Left colon (tissue), 2 donors: ENCODE results near the gene PDE6B. TPM values are rescaled to one million over a fixed set of nuclear protein-coding genes. Genes with fewer than 3 reads are reported as not detected.
A peak's percentile ranks its signal among the peaks of the same experiment; 100 is the strongest.
"Not testable (repeated sequence)": the region's sequence is repeated elsewhere in the genome, so short reads cannot be mapped to it uniquely, and the experiment has no call there.

Experiments
- ATAC-seq: fragments of 200-7000 bp; cut with Tn5 transposase; one replicate; pipeline ENCODE4 v1.9.1; 2020; ENCODE audit warnings: mild to moderate bottlenecking, moderate library complexity
- DNase-seq, 2 donors: peaks; one replicate each; pipeline ENCODE4 v3.0.0-alpha.2; 2020
- intact Hi-C, 2 donors: fragments of 100-400 bp; cut with DNase I in 1 of 2; cut with micrococcal nuclease in 1 of 2; formaldehyde crosslinking; loops; one replicate each; pipeline versions ENCODE4 v1.11.2 to v1.14.0; 2022; cut with DNase I, micrococcal nuclease
- total RNA-seq, 2 donors: library from RNA; stranded (reverse); fragmentation: NEBNext Ultra II Directional; extraction: Animal tissue kit (Norgen Biotek cat#: 25700); gene quantifications; one replicate each; pipeline ENCODE4 v1.2.1, GENCODE V29; 2021
- donor health status: DM: no; HTN: no; CAD: no.
- donor health status: DM: yes; HTN: yes; CAD: no.

Gene PDE6B
- total RNA-seq, 2 donors from 2014 or later, result 1.3 to 1.4 TPM

DNA sequence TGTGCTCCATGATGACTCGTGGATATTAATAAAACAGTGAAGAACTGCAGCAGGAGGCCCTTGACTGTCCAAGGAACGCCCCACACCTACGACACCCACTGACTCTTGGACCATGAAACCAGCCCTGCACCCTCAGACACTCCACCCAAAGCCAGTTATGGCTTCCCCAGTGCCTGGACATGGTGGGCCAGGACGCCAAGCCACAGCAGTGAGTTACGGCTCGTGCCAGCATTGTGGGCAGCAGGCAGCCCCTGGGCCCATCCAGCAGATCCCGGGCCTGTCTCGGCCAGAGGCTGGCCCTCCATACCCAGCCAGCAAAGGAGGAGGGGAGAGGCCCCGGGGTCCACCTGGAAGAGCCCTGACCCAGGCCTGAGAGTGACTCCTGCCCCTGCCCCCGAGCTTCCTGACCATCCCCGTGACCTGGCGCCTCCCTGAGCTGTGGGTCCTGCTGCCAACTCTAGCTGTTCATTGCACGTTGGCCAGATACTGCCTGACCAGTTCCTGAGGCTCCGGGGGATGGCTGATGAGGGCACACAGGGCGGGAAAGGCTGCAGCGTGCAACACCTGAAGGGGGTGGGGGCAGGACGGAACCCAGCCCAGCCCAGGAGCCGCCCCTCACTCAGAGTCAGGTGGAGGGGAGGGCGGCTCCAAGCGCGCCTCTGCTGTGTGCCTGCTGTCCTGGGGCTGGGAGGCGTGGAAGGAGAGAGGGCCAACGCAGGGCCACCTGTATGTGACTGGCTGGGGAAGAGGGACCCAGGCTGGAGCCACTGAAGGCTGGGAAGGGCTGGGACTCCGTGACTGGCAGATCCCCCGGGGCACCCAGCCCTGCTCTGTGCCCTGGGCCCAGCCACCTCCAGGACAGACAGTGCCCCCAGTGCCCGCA is 62.8 kb downstream of the PDE6B start:
- intact Hi-C loops, result no loop called here
- ATAC-seq (peak; percentile 38), DNase-seq (peak in 1 of 2 donors; percentile 58)

DNA sequence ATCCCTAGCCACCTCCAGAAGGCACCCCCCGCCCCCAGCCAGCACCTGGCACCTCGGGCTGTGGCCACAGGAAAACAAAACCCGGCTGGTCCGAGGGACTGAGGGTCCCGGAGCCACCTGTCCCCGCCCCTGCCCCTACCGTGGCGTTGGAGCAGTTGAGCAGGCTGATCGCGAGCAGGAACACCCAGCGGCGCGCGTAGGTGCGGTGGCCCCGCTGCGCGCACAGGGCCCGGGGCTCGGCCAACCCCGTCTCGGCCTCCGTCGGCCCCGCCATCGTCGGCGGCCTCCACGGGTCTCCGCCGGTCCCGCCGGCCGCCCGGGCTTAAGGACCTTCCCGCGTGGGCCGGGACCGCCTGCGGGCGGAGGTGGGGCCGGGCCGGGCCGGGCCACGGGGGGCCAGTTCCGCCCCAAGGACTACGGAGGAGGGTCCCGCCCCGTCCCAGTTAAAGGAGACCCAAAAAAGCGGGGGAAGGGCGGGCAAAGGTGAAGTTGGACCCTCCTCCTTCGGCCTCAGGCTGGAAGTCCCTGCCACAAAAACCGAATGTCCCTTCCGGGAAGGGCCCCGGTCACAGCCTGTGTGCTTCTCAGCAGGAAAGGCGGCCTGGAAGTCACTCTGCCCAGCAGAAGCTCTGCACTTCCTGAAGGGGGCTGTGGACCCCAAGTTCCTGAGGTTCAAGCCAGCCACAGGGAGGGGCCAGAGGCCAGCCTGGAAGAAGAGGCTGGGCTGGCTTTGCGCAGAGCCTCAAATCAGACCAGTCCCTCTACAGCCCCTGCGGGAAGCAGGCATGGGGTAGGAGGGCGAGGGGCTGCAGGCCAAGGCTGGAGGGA is 63.7 kb downstream of the PDE6B start, which contains the start of gene SLC49A3:
TSS of gene SLC49A3 (minus strand) at position 298 of the 828 bp plus-strand sequence. CDS start at position 274, 24 bp downstream.
- intact Hi-C loops, result no loop called here
- DNase-seq (no peak), ATAC-seq (peak; percentile 27)

DNA sequence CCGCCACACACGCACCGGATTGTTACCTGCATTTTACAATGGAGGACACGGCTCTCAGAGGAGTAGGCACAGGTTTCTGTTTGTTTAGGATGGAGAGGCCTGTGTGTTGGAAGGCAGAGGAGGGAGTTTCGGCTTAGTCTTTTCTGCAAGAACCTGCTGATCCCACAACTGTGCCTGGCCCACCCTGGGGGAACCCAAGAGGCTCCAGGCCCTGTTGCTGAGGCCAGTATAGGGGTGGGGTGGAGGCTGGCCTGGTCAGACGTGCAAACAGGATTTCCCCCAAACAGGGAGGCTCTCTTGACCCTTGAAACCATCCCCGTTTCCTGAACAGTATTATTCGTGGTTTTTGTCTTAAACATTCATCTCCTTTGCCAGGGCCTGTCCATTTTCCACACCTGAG is 64.3 kb downstream of the PDE6B start:
- ATAC-seq (no peak), DNase-seq (no peak)
- intact Hi-C loops, result no loop called here

DNA sequence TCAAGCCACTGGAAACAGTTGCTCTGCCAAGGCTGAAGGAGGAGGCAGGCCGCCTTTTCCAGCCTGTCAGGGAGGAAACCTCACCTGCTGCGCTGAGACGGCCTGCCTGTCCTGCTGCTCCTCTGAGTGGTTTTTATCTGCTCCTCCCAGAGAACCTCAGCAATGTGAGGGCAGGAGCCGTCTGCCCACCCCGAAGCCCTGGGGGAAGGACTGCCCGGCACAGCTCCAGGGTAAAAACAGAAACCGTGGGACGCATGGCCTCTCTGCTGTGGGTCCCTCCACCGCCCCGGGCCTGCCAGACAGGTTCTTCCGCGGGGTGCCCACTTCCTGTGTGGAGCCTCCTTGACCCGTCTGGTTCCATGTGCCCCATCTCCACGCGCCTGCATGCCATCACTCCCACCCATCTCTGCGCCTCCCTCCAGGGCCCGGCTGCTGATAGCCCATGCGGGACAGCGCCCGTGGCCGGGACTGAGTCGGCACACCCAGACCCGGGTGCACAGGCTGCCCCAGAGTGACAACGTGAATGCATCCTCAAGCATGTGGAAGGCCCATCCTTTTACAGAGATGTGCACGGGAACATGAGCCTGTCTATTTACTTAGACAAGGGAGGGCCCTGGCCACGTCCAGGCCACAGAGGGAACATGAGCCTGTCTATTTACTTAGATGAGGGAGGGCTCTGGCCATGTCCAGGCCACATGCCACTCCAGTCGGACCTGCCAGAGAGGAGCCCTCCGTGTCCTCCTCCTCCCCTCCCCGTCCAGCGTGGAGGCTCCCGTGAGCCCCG is 67.6 kb downstream of the PDE6B start:
- intact Hi-C loops, result no loop called here
- ATAC-seq (no peak), DNase-seq (no peak)

DNA sequence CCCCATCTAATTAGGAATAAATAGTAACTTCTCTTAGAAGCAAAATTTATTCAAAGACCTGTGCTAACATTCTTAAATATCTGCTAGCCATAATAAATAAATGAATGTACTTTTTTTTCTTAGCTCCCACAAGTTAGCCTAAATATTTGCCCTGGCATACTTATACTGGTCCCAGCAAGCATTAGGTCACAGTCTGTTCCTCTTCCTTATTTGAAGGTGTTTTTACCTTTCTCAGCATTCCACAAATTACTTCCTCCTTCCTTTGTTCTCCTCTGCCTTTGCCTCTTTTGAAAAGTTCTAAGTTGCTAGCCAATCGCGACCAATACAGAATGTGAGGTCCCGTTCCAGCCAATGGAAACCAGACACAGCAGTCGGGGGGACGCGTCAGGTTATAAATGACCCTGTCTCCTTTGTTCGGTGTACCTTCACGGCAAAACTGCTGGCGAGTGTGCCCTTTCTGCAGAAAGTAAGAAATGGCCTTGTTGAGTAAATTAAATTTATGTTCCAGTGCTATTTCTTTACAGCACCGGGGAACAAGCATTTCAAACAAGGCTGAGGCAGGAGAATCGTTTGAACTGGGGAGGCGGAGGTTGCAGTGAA is 69.1 kb downstream of the PDE6B start:
- DNase-seq, intact Hi-C loops: not testable (repeated sequence)

DNA sequence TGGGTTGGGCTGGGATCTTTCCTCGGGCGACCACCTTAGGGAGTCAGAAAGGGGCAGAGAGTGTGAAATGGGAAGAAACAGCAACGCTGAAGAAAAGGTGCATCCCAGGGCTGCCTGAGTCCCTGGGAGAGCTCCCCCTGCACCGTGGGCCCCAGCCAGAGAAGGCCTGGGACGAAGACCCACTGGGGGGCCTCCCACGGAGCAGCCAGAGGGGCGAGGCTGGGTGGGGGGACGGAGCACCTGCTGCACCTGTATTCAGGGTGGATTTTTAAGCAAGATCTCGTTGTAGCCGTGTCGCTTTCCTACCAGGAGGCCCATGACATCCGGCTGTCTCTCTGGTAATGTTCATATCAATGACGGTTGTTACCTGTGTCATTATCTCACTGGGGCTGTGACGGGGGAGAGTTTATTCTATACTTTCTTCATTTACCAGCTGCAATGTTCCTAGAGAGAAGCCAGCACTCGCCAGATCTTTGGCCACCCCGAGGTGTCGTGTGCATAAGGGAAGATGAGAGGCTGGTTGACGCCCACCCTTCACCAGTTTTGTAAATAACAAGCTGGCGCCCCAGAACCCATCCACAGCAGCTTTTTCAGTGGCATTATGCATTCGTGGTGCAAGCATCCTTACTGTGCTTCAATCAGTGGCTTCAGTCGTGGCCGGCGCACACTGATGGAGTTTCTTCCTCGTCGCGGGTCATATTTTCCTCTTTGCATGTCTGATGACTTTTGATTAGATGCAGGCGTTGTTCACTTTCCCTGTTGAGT is 74.6 kb downstream of the PDE6B start:
- DNase-seq, result no peak
- ATAC-seq, result no peak
- intact Hi-C loops, result no loop called here

More for the DNA sequence above, 69.1 kb downstream of the PDE6B start:
- ATAC-seq, result not testable (repeated sequence)

DNA sequence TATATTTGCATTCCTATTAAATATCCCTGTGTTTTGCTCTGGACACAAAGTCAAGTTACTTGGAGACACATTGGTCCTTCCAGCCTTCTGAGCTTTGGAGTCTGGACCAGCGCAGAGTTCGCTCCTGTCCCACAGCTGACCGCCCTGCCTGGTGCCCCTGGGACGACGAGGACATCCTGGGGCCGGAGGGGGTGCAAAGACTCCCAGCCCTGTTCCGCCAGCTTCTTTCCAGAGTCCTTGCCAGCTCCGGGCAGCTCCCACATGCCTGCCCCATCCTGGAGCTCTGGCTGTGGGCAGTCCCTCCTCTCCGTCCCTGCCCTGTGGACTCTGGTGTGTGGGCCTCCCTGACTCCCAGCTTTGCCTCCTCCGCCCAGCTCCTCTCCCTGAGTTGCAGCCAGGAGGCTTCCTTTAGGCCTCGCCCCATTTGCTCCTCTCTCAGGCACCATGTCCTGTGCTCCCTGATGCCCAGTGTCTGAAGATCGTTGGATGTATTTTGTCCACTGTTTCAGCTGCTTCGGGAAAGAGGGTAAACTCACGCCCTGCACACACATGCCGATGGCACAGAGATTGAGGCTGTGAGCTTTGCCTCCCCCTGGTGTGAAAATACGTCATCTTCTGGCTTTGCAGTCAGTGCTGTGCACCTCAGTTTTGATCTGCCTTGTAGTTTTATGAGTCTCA is 75.4 kb downstream of the PDE6B start:
- ATAC-seq, result no peak
- intact Hi-C loops, result no loop called here

DNA sequence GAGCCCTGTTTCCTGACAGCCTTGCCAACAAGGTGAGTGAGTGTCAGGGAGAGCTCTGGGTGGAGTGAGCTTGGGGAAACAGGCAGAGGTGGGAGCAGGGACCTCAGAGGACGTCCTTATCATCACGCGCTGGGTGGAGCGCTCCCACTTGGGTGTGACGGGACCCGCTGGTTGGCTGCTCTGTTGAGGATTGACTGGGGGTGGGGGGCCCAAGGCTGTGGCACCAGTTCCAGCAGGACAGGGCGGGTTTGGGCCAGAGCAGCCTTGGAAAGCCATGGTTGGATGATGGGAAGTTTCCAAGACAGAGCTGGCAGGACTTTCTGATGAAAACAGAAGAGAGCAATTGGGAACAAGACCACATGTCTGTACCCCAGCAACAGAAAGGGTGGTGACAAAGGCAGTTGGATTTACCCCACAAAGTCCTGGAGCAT is 77.3 kb downstream of the PDE6B start:
- intact Hi-C loops, result no loop called here
- DNase-seq (no peak), ATAC-seq (no peak)

More for the DNA sequence above, 75.4 kb downstream of the PDE6B start:
- DNase-seq, result no peak

DNA sequence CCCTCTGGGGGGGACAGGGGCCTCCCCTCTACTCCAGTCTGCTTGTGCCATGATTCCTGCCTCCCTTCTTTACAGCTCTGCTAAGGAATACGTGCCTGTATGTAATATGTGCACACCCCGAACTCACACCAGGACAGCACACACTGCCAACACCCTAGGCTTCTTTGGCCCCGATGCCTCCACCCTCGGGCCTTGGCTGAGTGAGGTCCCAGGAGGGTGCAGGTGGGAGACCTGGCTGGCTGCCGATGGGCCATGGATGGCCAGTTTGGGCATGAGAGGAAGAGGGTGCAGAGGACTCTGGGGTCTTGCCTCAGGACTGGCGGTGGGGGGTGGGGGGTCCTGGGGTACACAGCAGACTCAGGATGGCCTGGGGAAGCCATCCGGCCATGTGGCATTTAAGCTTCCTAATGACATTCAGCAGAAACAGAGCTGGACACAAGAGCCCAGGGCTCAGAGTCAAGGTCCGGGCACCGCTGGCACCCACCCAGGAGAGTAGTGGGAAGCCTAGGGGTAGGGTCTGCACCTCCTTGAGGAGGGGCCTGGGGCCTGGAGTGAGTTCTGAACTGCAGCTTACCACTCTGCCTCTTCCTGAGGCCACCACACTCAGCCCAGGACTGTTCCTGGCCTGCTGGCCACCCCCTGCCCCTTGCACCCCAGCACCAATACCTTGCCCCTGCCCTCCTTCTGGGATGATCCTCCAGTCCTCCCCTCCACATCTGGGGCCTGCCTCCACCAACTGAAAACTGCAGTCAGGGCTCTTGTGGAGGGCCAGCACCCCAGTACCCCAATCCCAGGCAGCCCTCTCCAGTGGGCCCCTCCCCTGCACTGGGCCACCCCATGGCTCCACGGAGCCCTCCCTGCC is 78.2 kb downstream of the PDE6B start:
- DNase-seq, result no peak
- intact Hi-C loops, result no loop called here
- ATAC-seq, result no peak

DNA sequence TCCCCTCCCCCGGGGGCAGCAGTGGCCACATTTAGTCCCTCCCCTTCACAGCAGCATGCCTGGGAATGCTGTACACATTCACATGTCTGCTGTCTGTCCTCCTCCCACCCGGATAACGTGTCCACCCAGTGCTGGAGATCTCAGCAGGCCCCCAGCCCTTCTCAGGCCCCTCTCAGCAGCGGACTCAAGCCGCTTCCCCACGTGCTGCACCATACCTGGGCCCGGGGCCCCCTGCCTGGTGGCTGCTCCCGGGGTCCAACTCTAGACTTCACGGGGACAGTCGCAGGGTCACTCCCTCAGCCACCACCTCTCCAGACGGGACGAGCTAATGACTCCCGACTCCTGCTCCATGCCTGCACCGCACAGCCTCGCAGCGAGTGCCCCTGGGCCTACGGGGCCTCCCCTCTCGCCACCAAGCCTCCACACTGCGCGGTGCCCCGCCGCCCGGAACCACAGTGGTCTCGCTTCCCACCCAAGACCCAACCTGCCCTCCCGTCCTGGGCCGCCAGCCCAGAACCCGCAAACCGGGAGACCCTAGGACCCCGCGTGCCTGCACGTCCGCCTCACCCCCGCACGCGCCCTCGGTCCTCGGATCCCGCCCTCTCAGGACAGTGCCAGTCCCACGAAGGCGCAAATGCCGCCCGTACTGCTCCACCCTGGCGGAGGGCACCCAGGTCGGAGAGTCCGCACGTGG is 79.0 kb downstream of the PDE6B start:
- ATAC-seq, result no peak
- intact Hi-C loops, result no loop called here
- DNase-seq, result no peak

DNA sequence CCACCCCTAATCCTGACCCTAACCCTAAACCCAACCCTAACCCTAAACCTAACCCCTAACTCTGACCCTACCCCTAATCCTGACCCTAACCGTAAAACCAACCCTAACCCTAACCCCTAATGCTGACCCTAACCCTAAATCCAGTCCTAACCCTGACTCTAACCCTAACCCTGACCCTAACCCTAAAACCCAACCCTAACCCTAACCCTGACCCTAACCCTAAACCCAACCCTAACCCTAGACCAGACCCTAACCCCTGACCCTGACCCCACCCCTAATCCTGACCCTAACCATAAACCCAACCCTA is 79.6 kb downstream of the PDE6B start:
- DNase-seq, result no peak
- ATAC-seq, result no peak
- intact Hi-C loops, result no loop called here

DNA sequence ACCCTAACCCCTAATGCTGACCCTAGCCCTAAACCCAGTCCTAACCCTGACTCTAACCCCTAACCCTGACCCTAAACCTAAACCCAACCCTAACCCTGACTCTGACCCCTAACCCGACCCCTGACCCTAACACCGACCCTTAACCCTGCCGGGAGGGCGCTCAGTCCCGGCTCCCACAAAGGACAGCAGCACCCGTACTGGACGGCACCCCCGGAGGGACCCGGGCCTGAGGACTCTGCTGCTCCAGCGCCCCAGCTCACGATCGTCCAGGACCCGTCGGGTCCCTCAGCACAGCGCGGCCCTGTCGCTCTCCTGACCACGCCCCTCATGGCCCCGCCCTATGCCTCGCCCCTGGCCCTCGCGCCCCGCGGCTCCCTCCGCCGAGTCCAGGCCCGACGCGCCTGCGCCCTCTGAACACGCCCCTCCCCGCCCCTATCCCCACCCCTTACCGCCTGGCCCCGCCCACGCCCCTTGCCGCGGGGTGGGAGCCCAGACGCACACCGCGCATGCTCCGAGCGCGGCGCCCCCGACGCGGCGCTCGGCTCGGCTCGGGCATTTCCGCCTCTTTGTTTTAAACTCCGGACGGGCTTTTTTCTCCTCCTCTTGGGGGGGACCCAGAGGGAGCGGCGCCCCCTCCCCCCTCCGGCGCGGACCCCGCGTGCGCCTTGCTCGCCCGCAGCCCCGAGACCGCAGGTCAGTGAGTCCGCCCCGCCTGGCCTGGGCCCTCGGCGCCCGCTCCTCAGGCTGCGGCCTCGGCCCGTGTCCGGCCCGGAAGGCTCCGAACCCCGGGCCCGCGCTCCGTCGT is 80.1 kb downstream of the PDE6B start, which contains the start of gene PCGF3:
TSS of gene PCGF3 (plus strand) at position 555 of the 805 bp plus-strand sequence. CDS start 27,849 bp downstream, outside the sequence.
- DNase-seq (peak; percentile 96 to 99), ATAC-seq (peak; percentile 94)
- intact Hi-C loops, result no loop called here

DNA sequence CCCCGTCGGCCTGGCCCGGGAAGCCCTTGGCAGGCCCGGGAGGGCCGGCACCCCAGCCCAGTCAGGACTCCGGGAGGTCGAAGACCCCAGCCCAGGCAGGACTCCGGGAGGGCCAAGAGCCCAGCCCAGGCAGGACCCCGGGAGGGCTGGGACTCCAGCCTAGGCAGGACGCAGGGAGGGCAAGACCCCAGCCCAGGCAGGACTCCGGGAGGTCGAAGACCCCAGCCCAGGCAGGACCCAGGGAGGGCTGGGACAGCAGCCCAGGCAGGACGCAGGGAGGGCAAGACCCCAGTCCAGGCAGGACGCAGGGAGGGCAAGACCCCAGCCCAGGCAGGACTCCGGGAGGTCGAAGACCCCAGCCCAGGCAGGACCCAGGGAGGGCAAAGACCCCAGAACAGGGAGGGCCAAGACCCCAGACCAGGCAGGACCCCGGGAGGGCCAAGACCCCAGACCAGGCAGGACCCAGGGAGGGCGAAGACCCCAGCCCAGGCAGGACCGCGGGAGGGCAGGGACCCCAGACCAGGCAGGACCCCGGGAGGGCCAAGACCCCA is 80.8 kb downstream of the PDE6B start:
- intact Hi-C loops, DNase-seq, ATAC-seq: not testable (repeated sequence)

DNA sequence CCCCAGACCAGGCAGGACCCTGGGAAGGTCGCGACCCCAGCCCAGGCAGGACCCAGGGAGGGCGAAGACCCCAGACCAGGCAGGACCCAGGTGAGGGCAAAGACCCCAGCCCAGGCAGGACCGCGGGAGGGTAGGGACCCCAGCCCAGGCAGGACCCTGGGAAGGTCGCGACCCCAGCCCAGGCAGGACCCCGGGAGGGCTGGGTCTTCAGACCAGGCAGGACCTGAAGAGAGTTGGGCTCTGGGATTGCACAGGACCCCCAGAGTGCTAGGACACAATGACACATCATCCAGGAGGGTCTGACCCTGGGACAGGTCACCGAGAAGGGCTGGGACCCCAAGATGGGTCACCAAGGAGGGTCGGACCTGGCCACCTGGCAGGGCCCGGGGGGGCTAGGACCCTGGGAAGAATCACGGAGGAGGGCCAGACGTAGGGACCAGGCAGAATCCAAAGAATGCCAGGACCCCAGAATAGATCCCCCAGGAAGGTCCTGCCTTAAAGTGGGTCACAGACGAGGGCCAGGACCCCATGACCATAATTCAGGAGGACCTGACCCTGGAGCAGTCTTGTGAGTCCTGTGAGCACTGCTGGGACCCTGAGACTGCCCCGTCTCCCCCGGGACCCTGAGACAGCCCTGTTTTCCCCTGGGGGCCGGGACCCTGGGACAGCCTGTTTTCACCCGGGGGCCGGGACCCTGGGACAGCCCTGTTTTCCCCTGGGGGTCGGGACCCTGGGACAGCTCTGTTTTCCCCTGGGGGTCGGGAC is 81.6 kb downstream of the PDE6B start:
- ATAC-seq (no peak), DNase-seq (no peak)
- intact Hi-C loops, result no loop called here
